Ishikawa (cell line): ENCODE results near the gene ABCC4.

Experiments
- CEBPB ChIP-seq: IDR thresholded peaks from 2 replicates; pipeline ENCODE4 v1.6.1; 2012
- EGR1 ChIP-seq: IDR thresholded peaks from 2 replicates; pipeline ENCODE4 v1.6.1; 2012
- TCF12 ChIP-seq: IDR thresholded peaks from 2 replicates; pipeline ENCODE4 v1.6.1; 2012; ENCODE audit warnings: low read depth
- TEAD4 ChIP-seq: IDR thresholded peaks from 2 replicates; pipeline ENCODE4 v1.6.1; 2012
- TF ChIP-seq, protein P1 (sequence below): IDR thresholded peaks from 2 replicates; pipeline ENCODE4 v1.6.1; 2012

DNA sequence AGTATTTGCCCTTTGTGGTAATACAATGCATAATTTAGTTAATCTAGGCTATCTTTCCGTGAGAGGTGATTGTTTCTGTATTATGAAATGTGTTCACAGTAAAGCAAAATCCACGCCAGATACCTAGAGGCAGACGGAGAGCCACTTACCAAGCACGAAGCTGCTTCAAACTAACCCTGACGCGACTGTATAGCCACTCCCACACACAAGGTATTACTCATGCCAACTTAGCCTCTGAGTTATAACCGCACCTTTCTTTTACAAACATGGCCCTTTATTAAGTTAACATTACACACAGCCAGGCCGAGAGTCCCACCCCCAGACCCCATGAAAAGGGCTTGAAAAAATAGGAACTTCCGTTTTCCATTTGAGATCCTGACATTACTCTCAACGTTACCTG lies 185.7 kb downstream of the ABCC4 start:
- TF ChIP-seq, protein P1, sequence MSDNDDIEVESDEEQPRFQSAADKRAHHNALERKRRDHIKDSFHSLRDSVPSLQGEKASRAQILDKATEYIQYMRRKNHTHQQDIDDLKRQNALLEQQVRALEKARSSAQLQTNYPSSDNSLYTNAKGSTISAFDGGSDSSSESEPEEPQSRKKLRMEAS: no peak
- TF ChIP-seq TCF12: no peak
- no peak for TF ChIP-seq TEAD4
- no peak for TF ChIP-seq CEBPB
- no peak for TF ChIP-seq EGR1
